ENCODE measurements around the gene TNRC6C. TPM values are rescaled to one million over a fixed set of nuclear protein-coding genes. Genes with fewer than 3 reads are reported as not detected.

TNRC6C gene
- total and polyA plus RNA-seq, 8 donors: 14.0 to 20.3 (median 16.6) TPM

DNA sequence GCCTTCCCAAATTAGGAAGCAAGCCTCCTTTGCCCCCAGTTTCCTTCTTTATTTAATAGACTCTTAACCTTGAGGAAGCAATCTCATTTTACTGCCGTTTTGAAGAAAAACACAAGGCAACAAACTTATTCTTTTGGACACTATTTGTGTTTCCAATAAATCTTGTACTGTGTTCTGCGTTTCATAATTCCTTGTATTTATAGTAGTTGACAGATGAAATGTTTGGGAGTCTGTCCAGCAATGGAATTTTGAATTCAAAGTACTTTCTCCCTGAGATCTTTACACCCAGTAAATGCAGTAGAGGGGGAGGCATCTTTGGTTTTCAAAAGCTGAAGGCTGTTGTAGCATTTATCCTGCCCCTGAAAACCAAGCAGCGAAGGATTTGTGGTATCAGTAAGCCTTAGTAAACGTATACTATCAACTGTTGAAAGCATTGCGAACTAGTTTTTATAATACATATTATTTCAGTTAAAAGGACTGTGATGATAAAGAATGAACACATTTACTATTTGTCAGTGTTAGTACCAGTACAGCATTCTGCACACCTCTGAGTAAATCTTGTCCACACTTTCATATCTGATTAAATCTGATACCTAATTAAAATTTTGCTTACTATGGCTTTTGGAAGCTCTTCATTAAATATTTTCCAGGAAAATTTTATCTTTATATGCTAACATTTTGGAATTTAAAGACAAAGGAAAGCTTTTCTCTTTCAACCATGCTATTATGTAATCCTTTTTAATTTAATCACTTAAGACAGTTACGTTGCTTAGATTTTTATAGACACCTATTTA lies 83.1 kb downstream of the TNRC6C start:
- ATAC-seq: peak; percentile 27

GRCh38 chr17:78042542-78042941 lies 84.0 kb downstream of the TNRC6C start:
- TF ChIP-seq, protein P1, sequence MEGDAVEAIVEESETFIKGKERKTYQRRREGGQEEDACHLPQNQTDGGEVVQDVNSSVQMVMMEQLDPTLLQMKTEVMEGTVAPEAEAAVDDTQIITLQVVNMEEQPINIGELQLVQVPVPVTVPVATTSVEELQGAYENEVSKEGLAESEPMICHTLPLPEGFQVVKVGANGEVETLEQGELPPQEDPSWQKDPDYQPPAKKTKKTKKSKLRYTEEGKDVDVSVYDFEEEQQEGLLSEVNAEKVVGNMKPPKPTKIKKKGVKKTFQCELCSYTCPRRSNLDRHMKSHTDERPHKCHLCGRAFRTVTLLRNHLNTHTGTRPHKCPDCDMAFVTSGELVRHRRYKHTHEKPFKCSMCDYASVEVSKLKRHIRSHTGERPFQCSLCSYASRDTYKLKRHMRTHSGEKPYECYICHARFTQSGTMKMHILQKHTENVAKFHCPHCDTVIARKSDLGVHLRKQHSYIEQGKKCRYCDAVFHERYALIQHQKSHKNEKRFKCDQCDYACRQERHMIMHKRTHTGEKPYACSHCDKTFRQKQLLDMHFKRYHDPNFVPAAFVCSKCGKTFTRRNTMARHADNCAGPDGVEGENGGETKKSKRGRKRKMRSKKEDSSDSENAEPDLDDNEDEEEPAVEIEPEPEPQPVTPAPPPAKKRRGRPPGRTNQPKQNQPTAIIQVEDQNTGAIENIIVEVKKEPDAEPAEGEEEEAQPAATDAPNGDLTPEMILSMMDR (IDR thresholded peaks at IDR 0.05): no peak
- intact Hi-C loops (cut with DNase I): no loop called here
- DNase-seq (no peak), ATAC-seq (no peak)
- no peaks in the 10 kb centered on the region for H3K36me3 ChIP-seq
- no peaks in the 10 kb centered on the region for H3K27me3 ChIP-seq
- no peak overlapping the region for H3K27ac ChIP-seq
- no peak overlapping the region for H3K4me3 ChIP-seq
- no peaks in the 10 kb centered on the region for H3K9me3 ChIP-seq
- H3K4me1 ChIP-seq: peaks cover 0 to 21% of the 10 kb centered on the region in 2 donors

More for the DNA sequence above, 83.1 kb downstream of the TNRC6C start:
- TF ChIP-seq, protein P1 (IDR thresholded peaks at IDR 0.05): no peak
- H3K27ac ChIP-seq: peak overlapping the region; percentile 89 to 92
- H3K36me3 ChIP-seq: no peaks in the 10 kb centered on the region
- intact Hi-C loops (cut with DNase I): no loop called here
- H3K9me3 ChIP-seq: no peaks in the 10 kb centered on the region
- peak overlapping the region; percentile 34 to 45 for H3K4me3 ChIP-seq
- no peaks in the 10 kb centered on the region for H3K27me3 ChIP-seq
- H3K4me1 ChIP-seq: peaks cover 0 to 21% of the 10 kb centered on the region in 2 donors
- DNase-seq: peak in 2 of 4 donors; percentile 67 to 68

- DNase-seq: no peak
- Histone ChIP-seq H3K4me3 (no peak overlapping the region), H3K9me3 (no peaks in the 10 kb centered on the region), H3K4me1 (peaks cover 0 to 21% of the 10 kb centered on the region in 2 donors), H3K36me3 (no peaks in the 10 kb centered on the region), H3K27ac (no peak overlapping the region), H3K27me3 (no peaks in the 10 kb centered on the region)
- intact Hi-C loops (cut with DNase I): no loop called here
- TF ChIP-seq, protein P1 (IDR thresholded peaks at IDR 0.05): no peak
- ATAC-seq: no peak
These were observed 84.5 kb downstream of the TNRC6C start for GRCh38 chr17:78043031-78043430.

DNA sequence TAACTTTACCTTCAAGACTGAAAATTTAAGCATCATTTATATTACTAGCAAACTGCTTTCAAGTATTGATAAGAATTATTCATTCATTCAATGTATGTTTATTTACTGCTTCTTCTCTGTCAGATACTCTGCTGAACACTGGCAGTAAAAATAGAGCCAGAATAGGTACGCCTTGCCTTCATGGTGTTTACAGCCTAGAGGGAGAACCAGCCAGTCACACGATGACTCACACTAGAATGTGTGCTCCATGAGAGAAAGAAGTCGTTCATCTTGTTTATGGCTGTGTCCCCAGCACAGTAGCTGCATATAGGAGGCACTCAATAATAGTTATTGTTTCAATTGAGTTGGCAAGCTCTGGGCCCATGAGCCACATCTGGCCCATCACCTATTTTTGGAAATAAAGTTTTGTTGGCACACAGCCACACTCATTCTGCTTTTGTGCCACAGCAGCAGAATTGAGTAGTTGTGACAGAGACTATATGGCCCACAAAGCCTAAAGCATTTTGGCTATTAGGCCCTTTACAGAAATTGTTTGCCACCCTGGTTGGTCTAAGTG lies 85.9 kb downstream of the TNRC6C start:
- TF ChIP-seq, protein P1 (IDR thresholded peaks at IDR 0.05): no peak

GRCh38 chr17:78045316-78045715 lies 86.8 kb downstream of the TNRC6C start:
- intact Hi-C loops (cut with DNase I): no loop called here
- Histone ChIP-seq H3K4me1 (peaks cover 0 to 15% of the 10 kb centered on the region in 2 donors), H3K27ac (no peak overlapping the region), H3K9me3 (no peaks in the 10 kb centered on the region), H3K36me3 (peaks cover 0 to 16% of the 10 kb centered on the region in 2 donors), H3K4me3 (no peak overlapping the region), H3K27me3 (no peaks in the 10 kb centered on the region)
- TF ChIP-seq, protein P1 (IDR thresholded peaks at IDR 0.05): no peak
- DNase-seq (no peak), ATAC-seq (no peak)

More for the DNA sequence above, 85.9 kb downstream of the TNRC6C start:
- ATAC-seq (no peak), DNase-seq (no peak)
- Histone ChIP-seq H3K36me3 (peaks cover 0 to 7% of the 10 kb centered on the region in 2 donors), H3K27ac (no peak overlapping the region), H3K4me1 (peaks cover 0 to 21% of the 10 kb centered on the region in 2 donors), H3K4me3 (no peak overlapping the region), H3K9me3 (no peaks in the 10 kb centered on the region), H3K27me3 (no peaks in the 10 kb centered on the region)
- intact Hi-C loops (cut with DNase I): no loop called here
